ENCODE results near the gene KCTD21. TPM values are rescaled to one million over a fixed set of nuclear protein-coding genes. Genes with fewer than 3 reads are reported as not detected.
A peak's percentile ranks its signal among the peaks of the same experiment; 100 is the strongest.
"Not testable (repeated sequence)": the region's sequence is repeated elsewhere in the genome, so short reads cannot be mapped to it uniquely, and the experiment has no call there.

KCTD21 gene
- total and polyA plus RNA-seq, 9 donors = 7.4 to 24.7 (median 14.1) TPM

DNA sequence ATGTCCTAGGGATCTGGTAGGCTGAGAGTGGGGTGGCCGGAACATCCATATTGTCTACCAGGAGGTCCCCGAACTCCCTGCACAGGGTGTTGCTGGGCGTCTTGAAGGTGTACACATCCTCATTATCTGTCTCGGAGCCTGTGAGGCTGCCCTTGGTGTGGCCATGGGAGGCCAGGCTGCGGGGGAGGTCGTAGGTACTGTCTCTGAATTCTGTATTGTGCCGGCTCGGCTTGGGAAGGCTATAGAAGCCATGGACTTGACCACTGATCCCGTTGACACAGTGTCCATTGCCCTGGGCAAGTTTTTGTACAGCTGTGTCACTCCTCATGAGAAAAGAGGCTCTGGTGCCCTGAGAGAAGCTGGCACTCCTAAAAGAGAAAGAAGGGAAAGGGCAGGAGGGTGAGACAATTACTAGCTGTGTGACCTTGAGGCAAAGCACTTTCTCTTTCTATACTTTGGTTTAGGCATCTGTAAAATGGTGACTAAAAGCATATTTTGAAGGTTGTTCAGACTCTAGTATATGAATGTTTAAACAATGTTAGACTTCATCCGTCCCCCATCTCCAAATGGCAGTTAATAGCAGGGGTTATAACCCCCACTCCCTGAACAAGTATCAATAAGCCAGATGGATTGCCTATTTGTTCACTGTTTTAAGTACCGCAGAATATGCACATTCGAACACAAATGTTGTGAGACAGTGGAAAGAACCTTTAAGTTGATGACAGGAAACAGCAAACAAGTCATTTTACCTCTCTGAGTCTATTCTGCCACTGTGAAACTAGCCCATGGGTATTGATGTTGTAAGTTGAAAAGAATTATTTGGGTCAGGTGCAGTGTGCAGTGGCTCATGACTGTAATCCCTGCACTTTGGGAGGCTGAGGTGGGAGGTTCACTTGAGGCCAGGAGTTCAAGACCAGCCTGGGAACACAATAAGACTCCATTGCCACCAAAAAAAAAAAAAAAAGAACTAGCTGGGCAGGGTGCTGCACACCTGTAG is 38.6 kb upstream of the KCTD21 start:
- TF ChIP-seq, protein P1, sequence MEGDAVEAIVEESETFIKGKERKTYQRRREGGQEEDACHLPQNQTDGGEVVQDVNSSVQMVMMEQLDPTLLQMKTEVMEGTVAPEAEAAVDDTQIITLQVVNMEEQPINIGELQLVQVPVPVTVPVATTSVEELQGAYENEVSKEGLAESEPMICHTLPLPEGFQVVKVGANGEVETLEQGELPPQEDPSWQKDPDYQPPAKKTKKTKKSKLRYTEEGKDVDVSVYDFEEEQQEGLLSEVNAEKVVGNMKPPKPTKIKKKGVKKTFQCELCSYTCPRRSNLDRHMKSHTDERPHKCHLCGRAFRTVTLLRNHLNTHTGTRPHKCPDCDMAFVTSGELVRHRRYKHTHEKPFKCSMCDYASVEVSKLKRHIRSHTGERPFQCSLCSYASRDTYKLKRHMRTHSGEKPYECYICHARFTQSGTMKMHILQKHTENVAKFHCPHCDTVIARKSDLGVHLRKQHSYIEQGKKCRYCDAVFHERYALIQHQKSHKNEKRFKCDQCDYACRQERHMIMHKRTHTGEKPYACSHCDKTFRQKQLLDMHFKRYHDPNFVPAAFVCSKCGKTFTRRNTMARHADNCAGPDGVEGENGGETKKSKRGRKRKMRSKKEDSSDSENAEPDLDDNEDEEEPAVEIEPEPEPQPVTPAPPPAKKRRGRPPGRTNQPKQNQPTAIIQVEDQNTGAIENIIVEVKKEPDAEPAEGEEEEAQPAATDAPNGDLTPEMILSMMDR (IDR thresholded peaks at IDR 0.05) = no peak
- TF ChIP-seq POLR2A (IDR thresholded peaks at IDR 0.05) = no peak
- TF ChIP-seq EP300 (IDR thresholded peaks at IDR 0.05) = no peak
- Histone ChIP-seq H3K36me3 (no peaks in the 10 kb centered on the region), H3K9me3 (no peaks in the 10 kb centered on the region), H3K27me3 (no peaks in the 10 kb centered on the region), H3K4me3 (no peak overlapping the region), H3K4me1 (ENCODE audit: insufficient read depth) (peaks cover 2% of the 10 kb centered on the region), H3K27ac (peak overlapping the region in 1 of 2 donors; percentile 9)
- DNase-seq = peak in 1 of 5 donors; percentile 13
- WGBS, 3 donors = 83 to 85% (median 84%) methylated on average over 12 of the region's 12 CpGs
- intact Hi-C loops (cut with DNase I) = loop anchor here in 3 of 4 donors (5.0 to 10.0 kb wide), 3 partner anchors 188 to 338 kb away; partner anchors contain the start of gene GAB2 (in 3 of the 3)

DNA sequence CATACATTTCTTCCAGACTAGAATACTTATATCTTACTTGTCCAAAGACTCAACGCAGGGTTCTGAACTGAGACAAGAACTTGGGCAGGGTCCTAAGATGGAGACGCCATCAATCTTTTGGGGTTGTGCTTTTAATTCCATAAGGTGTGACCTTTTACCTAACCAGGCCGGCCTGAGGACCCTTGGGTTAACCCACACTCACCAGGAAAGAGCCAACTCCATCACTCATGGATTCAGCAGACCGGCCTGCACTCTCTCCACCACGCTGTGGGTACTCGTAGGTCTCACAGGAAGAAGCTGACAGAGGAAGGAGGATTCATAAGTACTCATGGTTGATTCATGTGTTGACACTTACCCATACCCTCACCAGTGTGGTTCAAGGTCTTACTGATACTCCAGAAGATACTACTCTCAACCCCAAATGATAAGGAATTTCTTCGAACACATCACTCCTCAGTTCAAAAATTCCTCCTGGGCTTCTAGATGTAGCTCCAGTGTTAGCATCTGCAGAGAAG is 36.5 kb upstream of the KCTD21 start:
- WGBS, 3 donors = 91 to 93% (median 91%) methylated on average over 7 of the region's 7 CpGs
- Histone ChIP-seq H3K4me1 (ENCODE audit: insufficient read depth) (no peaks in the 10 kb centered on the region), H3K4me3 (no peak overlapping the region), H3K9me3 (no peaks in the 10 kb centered on the region), H3K27me3 (no peaks in the 10 kb centered on the region), H3K27ac (no peak overlapping the region), H3K36me3 (no peaks in the 10 kb centered on the region)
- TF ChIP-seq POLR2A (IDR thresholded peaks at IDR 0.05) (no peak), EP300 (IDR thresholded peaks at IDR 0.05) (no peak)
- TF ChIP-seq, protein P1 (IDR thresholded peaks at IDR 0.05) = no peak
- DNase-seq = no peak
- intact Hi-C loops (cut with DNase I) = loop anchor here in 3 of 4 donors (5.0 to 10.0 kb wide), 3 partner anchors 190 to 340 kb away; partner anchors contain the start of gene GAB2 (in 3 of the 3)

DNA sequence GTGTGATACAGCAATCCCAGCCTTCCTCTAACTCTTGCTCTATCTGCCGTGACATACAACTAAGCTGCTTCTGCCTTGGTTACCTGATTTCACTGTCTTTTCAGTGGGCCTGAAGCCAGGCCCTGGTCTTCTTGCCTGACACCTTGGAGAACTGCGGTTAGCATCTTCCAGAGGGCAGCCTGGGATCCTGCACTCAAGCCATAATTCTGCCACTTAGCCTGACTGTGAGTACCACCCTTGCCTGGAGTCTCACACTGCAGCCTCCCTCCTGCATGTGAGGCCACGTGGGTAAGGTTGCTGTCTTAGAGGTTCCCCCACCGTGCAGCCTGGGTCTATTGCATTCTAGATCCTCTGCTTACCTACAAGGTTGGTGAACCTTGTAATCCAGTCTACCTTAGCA is 36.1 kb upstream of the KCTD21 start:
- no peaks in the 10 kb centered on the region for H3K4me1 ChIP-seq (ENCODE audit: insufficient read depth)
- 82 to 91% (median 87%) methylated on average over 4 of the region's 4 CpGs for WGBS, 3 donors
- no peak overlapping the region for H3K4me3 ChIP-seq
- H3K27ac ChIP-seq = no peak overlapping the region
- no peaks in the 10 kb centered on the region for H3K9me3 ChIP-seq
- TF ChIP-seq EP300 (IDR thresholded peaks at IDR 0.05) (no peak), POLR2A (IDR thresholded peaks at IDR 0.05) (no peak)
- TF ChIP-seq, protein P1 (IDR thresholded peaks at IDR 0.05) = no peak
- intact Hi-C loops (cut with DNase I) = loop anchor here in 2 of 4 donors (10.0 kb wide), 2 partner anchors 190 to 340 kb away; partner anchors contain the start of gene GAB2 (in 1 of the 2)
- H3K36me3 ChIP-seq = no peaks in the 10 kb centered on the region
- no peak for DNase-seq
- H3K27me3 ChIP-seq = no peaks in the 10 kb centered on the region

DNA sequence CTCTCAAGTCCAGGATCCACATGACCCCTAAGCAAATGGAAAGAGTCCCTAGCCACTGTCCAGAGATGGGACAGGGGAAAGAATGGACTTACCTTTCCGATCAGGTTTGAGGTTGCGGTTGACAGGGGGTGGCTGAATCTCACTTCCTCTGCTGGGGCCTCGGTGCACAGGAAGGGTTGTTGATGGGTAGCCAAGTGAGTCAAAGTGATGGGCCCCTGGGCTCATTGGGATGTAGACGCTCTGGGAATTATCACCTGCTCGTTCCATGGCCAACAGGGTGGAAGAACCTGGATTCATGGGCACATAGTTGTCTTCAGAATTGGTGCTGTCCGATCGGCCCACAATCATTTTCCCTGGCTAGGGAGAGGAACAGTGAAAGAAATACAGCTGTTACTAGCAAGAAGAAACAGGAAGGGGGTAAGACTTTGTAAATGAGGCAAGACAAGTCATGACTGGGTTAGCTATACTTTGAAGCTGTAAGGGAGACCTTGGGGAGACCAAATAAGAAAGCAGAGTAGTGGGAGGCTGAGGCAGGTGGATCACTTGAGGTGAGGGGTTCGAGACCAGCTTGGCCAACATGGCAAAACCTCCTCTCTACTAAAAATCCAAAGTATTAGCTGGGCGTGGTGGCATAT is 35.0 kb upstream of the KCTD21 start:
- Histone ChIP-seq H3K4me1 (ENCODE audit: insufficient read depth) (no peaks in the 10 kb centered on the region), H3K9me3 (no peaks in the 10 kb centered on the region), H3K27ac (no peak overlapping the region), H3K4me3 (no peak overlapping the region), H3K27me3 (no peaks in the 10 kb centered on the region), H3K36me3 (no peaks in the 10 kb centered on the region)
- intact Hi-C loops (cut with DNase I) = loop anchor here in 2 of 4 donors (10.0 kb wide), 2 partner anchors 191 to 341 kb away; partner anchors contain the start of gene GAB2 (in 1 of the 2)
- 88 to 90% (median 90%) methylated on average over 9 of the region's 9 CpGs for WGBS, 3 donors
- no peak for TF ChIP-seq EP300 (IDR thresholded peaks at IDR 0.05)
- TF ChIP-seq, protein P1 (IDR thresholded peaks at IDR 0.05) = no peak
- no peak for TF ChIP-seq POLR2A (IDR thresholded peaks at IDR 0.05)
- DNase-seq = peak in 1 of 5 donors; percentile 10

DNA sequence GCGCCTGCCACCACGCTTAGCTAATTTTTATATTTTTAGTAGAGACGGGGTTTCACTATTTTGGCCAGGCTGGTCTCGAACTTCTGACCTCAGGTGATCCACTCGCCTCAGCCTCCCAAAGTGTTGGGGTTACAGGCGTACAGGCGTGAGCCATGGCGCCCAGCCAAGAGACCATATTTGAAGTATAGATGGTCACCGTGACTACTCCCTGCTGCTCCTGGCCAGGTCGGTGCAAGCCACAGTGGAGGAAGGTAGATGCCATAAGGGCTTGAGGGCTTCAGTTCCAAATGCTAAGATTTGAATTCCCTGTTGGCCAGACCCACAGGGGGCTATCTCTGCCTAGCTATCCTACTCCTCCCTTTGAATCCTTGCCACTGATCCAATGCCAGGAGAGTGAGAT is 34.3 kb upstream of the KCTD21 start:
- H3K27ac ChIP-seq; H3K4me3 ChIP-seq; H3K27me3 ChIP-seq; H3K4me1 ChIP-seq (ENCODE audit: insufficient read depth); H3K36me3 ChIP-seq; H3K9me3 ChIP-seq: not testable (repeated sequence)
- 81 to 88% (median 86%) methylated on average over 10 of the region's 10 CpGs for WGBS, 3 donors
- intact Hi-C loops (cut with DNase I) = loop anchor here in 2 of 4 donors (10.0 kb wide), 2 partner anchors 192 to 342 kb away; partner anchors contain the start of gene GAB2 (in 1 of the 2)
- peak in 1 of 5 donors; percentile 21 for DNase-seq

Measured in ovary (tissue), 9 donors.